ENCODE data around the gene TP53RK.

DNA sequence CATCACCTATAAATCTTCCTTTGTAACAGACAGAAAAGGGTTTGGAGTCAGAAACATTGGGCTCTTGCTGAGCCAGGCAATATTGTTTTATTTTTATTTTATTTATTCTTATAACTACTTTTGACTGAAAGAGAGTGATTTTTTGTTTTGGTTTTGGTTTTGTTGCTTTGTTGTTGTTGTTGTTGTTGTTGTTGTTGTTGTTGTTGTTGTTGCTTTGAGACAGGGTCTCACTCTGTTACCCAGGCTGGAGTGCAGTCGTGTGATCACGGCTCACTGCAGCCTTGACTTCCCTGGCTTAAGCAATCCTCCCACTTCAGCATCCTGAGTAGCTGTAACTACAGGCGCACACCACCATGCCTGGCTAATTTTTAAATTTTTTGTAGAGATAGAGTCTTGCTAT lies 22.9 kb downstream of the TP53RK start:
- no peak for TF ChIP-seq CTCF (IDR thresholded peaks at IDR 0.05)
- TF ChIP-seq POLR2A (IDR thresholded peaks at IDR 0.05): no peak

Measured in Peyer's patch (tissue), 4 donors.